HepG2 (cell line): Measurements from ENCODE around the gene EIF5A. TPM values are rescaled to one million over a fixed set of nuclear protein-coding genes. Genes with fewer than 3 reads are reported as not detected.

Source experiments
- ATF7-NPFF ChIP-seq: sonication (generic); formaldehyde crosslinking; IDR thresholded peaks from 2 replicates; pipeline ENCODE4 v1.8.1; 2023; ENCODE audit warnings: mild to moderate bottlenecking, low read depth, missing genetic modification reagents, moderate library complexity
- DMAP1 ChIP-seq: IDR thresholded peaks from 2 replicates; pipeline ENCODE4 v1.6.1; 2016
- FOXC1 ChIP-seq: sonication (generic); formaldehyde crosslinking; IDR thresholded peaks from 2 replicates; pipeline ENCODE4 v1.8.0; 2022; ENCODE audit warnings: mild to moderate bottlenecking, missing genetic modification reagents, borderline replicate concordance
- HNRNPL ChIP-seq: fragments of 200-400 bp; formaldehyde crosslinking; IDR thresholded peaks from 2 replicates; pipeline ENCODE4 v1.6.1; 2017; ENCODE audit warnings: mild to moderate bottlenecking, low read depth, low read length
- SMAD1 ChIP-seq: sonication (generic); formaldehyde crosslinking; IDR thresholded peaks from 2 replicates; pipeline ENCODE4 v1.4.0; 2020; ENCODE audit warnings: missing genetic modification reagents, low read depth, mild to moderate bottlenecking, borderline replicate concordance
- TARDBP ChIP-seq: sonication (generic); formaldehyde crosslinking; IDR thresholded peaks from 2 replicates; pipeline ENCODE4 v1.8.0; 2022; ENCODE audit warnings: mild to moderate bottlenecking, missing genetic modification reagents
- THRA ChIP-seq: sonication (generic); formaldehyde crosslinking; IDR thresholded peaks from 2 replicates; pipeline ENCODE4 v1.4.0; 2020; ENCODE audit warnings: missing genetic modification reagents, borderline replicate concordance
- USF2 ChIP-seq, 2 experiments: sonication (generic) in 1 of 2; formaldehyde crosslinking in 1 of 2; IDR thresholded peaks; 2 replicates each; pipeline versions ENCODE4 v1.5.1 to v1.6.1; 2011 to 2020; ENCODE audit warnings: borderline replicate concordance in 1 of 2, low read depth in 1 of 2, low read length in 1 of 2, mild to moderate bottlenecking in 1 of 2, missing genetic modification reagents in 1 of 2, moderate library complexity in 1 of 2
- ZGPAT ChIP-seq: IDR thresholded peaks from 2 replicates; pipeline ENCODE4 v1.6.1; 2016; ENCODE audit warnings: mild to moderate bottlenecking
- ZHX2 ChIP-seq, 2 experiments: sonication (generic) in 1 of 2; formaldehyde crosslinking in 1 of 2; IDR thresholded peaks; 2 replicates each; pipeline versions ENCODE4 v1.6.1 to v1.9.0; 2014 to 2022; ENCODE audit warnings: antibody characterized with exemption in 1 of 2, borderline replicate concordance in 1 of 2, inconsistent platforms in 1 of 2, low read depth in 1 of 2, missing genetic modification reagents in 1 of 2
- ZNF3 ChIP-seq: IDR thresholded peaks from 2 replicates; pipeline ENCODE4 v1.7.0; 2017; ENCODE audit warnings: inconsistent platforms
- ZNF33B ChIP-seq: sonication (generic); formaldehyde crosslinking; IDR thresholded peaks from 2 replicates; pipeline ENCODE4 v1.5.1; 2020; ENCODE audit warnings: mild to moderate bottlenecking, missing genetic modification reagents
- ZNF460 ChIP-seq: sonication (generic); formaldehyde crosslinking; IDR thresholded peaks from 2 replicates; pipeline ENCODE4 v1.5.1; 2020; ENCODE audit warnings: missing genetic modification reagents, mild to moderate bottlenecking, borderline replicate concordance
- ZNF546 ChIP-seq: sonication (generic); formaldehyde crosslinking; conservative IDR thresholded peaks from 2 replicates; pipeline ENCODE4 v1.8.1; 2023; ENCODE audit warnings: mild to moderate bottlenecking, missing genetic modification reagents
- ZNF552 ChIP-seq: sonication (generic); formaldehyde crosslinking; IDR thresholded peaks from 2 replicates; pipeline ENCODE4 v1.9.0; 2022; ENCODE audit warnings: missing genetic modification reagents, mild to moderate bottlenecking, borderline replicate concordance
- polyA plus RNA-seq, 8 experiments: library from polyadenylated mRNA; depleted of rRNA in 3 of 8; stranded (reverse) in 7 of 8; unstranded in 1 of 8; fragments of >200 nt; fragmentation: Illumina TruSeq in 4 of 8; extraction: Trizol in 4 of 8; gene quantifications; 2 replicates each; pipeline versions ENCODE4 v1.2.1 to v1.2.3, GENCODE V29; 2011 to 2016; ENCODE audit warnings: low read depth in 4 of 8, missing spikeins in 1 of 8, mixed read lengths in 1 of 8; ENCODE audit not compliant: insufficient read depth in 1 of 8
- total RNA-seq, 5 experiments: library from RNA; depleted of rRNA; stranded (reverse); fragments of >200 nt; fragmentation: Illumina TruSeq; extraction: Trizol; gene quantifications; 2 replicates each; pipeline ENCODE4 v1.2.3, GENCODE V29; 2016; ENCODE audit warnings: low read depth in 1 of 5

EIF5A gene
- total and polyA plus RNA-seq, 2 of the 13 experiments (the other 11 are each of a cell fraction or from before 2014, with no cell fraction given) = 319 to 337 TPM

GRCh38 chr17:7296189-7296861, 11.1 kb upstream of the EIF5A start (continued):
- 0 out of 2 replicates have a peak, but pooled peaks have one; percentile 61 for TF ChIP-seq HNRNPL
- no peak for TF ChIP-seq ZNF33B (CRISPR knock-in tag)
- TF ChIP-seq THRA = 0 out of 2 replicates have a peak, but pooled peaks have one; percentile 15
- peak; percentile 54; the same call in 1 of the 2 replicates for TF ChIP-seq FOXC1 (CRISPR knock-in tag)
- 0 out of 2 replicates have a peak, but pooled peaks have one; percentile 60 for TF ChIP-seq DMAP1 (CRISPR knock-in tag)
- no peak for TF ChIP-seq ZNF3 (CRISPR knock-in tag)
- TF ChIP-seq ATF7-NPFF = peak; percentile 65; the same call in 1 of the 2 replicates
- 0 out of 2 replicates have a peak, but pooled peaks have one; percentile 22 for TF ChIP-seq SMAD1 (CRISPR knock-in tag)
- TF ChIP-seq USF2 (IDR thresholded peaks at IDR 0.05; ENCODE audit: low read depth, low read length) = peak; percentile 59
- TF ChIP-seq USF2 (CRISPR knock-in tag; IDR thresholded peaks at IDR 0.05; ENCODE audit: borderline replicate concordance) = no peak
- peak; percentile 79 for TF ChIP-seq ZGPAT
- TF ChIP-seq ZNF552 (CRISPR knock-in tag) = peak; percentile 78; the same call in 1 of the 2 replicates
- no peak for TF ChIP-seq ZNF460 (CRISPR knock-in tag)
- peak; percentile 78; the same call in 1 of the 2 replicates for TF ChIP-seq ZNF546 (CRISPR knock-in tag)
- TF ChIP-seq TARDBP (CRISPR knock-in tag) = peak; percentile 38; the same call in 1 of the 2 replicates
- TF ChIP-seq ZHX2 (IDR thresholded peaks at IDR 0.05; ENCODE audit: low read depth) = 0 out of 2 replicates have a peak, but pooled peaks have one; percentile 33
- TF ChIP-seq ZHX2 (CRISPR knock-in tag; IDR thresholded peaks at IDR 0.05; ENCODE audit: borderline replicate concordance) = peak; percentile 42; the same call in 1 of the 2 replicates
